Natural killer cell (primary cell): ENCODE data around the gene PCDH9. TPM values are rescaled to one million over a fixed set of nuclear protein-coding genes. Genes with fewer than 3 reads are reported as not detected.

Experiments
- ATAC-seq, 3 donors: fragments of 150-1000 bp in 2 of 3; fragments of 200-7000 bp in 1 of 3; cut with Tn5 transposase; 1 replicate in 1 of 3; 2 replicates in 2 of 3; pipeline ENCODE4 v1.10.0; 2021; ENCODE audit warnings: mild to moderate bottlenecking in 2 of 3, moderate library complexity in 2 of 3
- DNase-seq, 2 donors: peaks; one replicate each; pipeline versions ENCODE4 v3.0.0 to v3.0.0-alpha.2; 2013 to 2021; ENCODE audit warnings: mixed read lengths in 1 of 2
- H3K27ac ChIP-seq: one replicate; pipeline ENCODE4 v1.5.1; 2013; ENCODE audit warnings: mild to moderate bottlenecking, low read length
- H3K27me3 ChIP-seq: one replicate; pipeline ENCODE4 v1.6.1; 2013; ENCODE audit warnings: low read length; ENCODE audit not compliant: control insufficient read depth, insufficient read depth
- H3K36me3 ChIP-seq: one replicate; pipeline ENCODE4 v1.6.1; 2013; ENCODE audit warnings: low read length; ENCODE audit not compliant: control insufficient read depth, insufficient read depth
- H3K4me1 ChIP-seq: one replicate; pipeline ENCODE4 v1.6.1; 2013; ENCODE audit warnings: low read length; ENCODE audit not compliant: control insufficient read depth, insufficient read depth
- H3K4me3 ChIP-seq: one replicate; pipeline ENCODE4 v1.5.1; 2013; ENCODE audit warnings: low read length
- H3K9me3 ChIP-seq: one replicate; pipeline ENCODE4 v1.6.1; 2013; ENCODE audit warnings: low read length; ENCODE audit not compliant: control insufficient read depth, insufficient read depth
- H3K27ac Mint-ChIP-seq, 2 donors: one replicate each; pipeline ENCODE4 v1.8.0; 2022; ENCODE audit warnings: mild to moderate bottlenecking in 2 of 2, mixed read lengths in 2 of 2, moderate library complexity in 1 of 2
- H3K27me3 Mint-ChIP-seq, 2 donors: one replicate each; pipeline ENCODE4 v1.8.0; 2022; ENCODE audit warnings: low read depth in 2 of 2, mixed read lengths in 2 of 2
- H3K36me3 Mint-ChIP-seq: one replicate; pipeline ENCODE4 v1.8.0; 2022; ENCODE audit warnings: mixed read lengths
- H3K4me1 Mint-ChIP-seq, 2 donors: one replicate each; pipeline ENCODE4 v1.8.0; 2022; ENCODE audit warnings: mixed read lengths in 2 of 2
- H3K4me3 Mint-ChIP-seq: one replicate; pipeline ENCODE4 v1.8.0; 2022; ENCODE audit warnings: mild to moderate bottlenecking, moderate library complexity, mixed read lengths
- H3K9me3 Mint-ChIP-seq, 2 donors: one replicate each; pipeline ENCODE4 v1.8.0; 2022; ENCODE audit warnings: mixed read lengths in 2 of 2
- CTCF ChIP-seq: fragments of 200-600 bp; IDR thresholded peaks from one replicate; pipeline ENCODE4 v1.8.0; 2022; ENCODE audit warnings: antibody characterized with exemption
- WGBS: methylation state at CpG from one replicate; pipeline ENCODE4 v1.1.7; 2013; ENCODE audit warnings: missing lambda C conversion rate; ENCODE audit not compliant: insufficient coverage; 5-methylcytosine and 5-hydroxymethylcytosine counted together
- intact Hi-C: fragments of 100-400 bp; cut with micrococcal nuclease; formaldehyde crosslinking; loops from one replicate; pipeline ENCODE4 v1.14.2; 2022
- total RNA-seq, 4 donors: library from RNA; stranded (reverse); fragments of 120-200 nt in 1 of 4; gene quantifications; one replicate each; pipeline versions ENCODE4 v1.2.3 to v1.2.4, GENCODE V29; 2013 to 2022

PCDH9 gene
- total RNA-seq, 3 donors from 2014 or later (not counting 1 experiment from before 2014, with no cell fraction given) = 0.43 to 1.5 (median 0.68) TPM

DNA sequence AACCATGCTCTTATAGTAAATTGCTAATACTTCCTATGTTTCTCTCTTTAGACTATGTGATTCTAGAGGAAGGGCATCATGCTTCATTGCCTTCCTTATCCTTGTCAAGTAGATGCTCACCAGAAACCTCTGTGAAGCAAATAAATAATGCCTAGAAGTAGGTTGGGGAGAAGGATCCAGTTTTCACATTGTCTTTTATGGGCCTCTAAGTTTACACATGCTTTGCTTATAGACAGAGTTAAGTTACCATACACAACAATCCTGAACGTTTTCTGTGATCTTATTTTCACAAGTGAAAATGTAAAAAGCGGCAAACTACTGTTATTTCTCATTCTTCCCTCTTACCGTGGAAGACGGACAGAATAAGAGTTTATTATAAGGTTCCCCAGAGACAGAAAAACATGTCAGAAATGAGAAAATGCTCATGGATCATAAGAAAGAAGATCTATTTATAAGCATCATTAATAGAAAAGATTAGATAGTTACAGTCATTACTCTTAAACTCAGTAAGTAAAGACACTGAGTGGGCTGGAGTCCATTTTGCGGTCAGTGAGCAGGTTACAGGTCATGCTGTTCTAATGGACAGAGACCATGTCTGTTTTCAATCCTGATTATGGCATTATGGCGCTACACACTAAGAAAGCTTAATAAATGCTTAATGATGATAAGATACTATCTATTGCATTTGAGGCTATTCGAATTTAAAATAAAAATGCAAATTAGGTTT lies 723.9 kb downstream of the PCDH9 start:
- no peak for ATAC-seq
- Mint-ChIP-seq H3K4me3 (no peak overlapping the region), H3K27ac (no peak overlapping the region), H3K4me1 (peaks cover 6 to 12% of the 10 kb centered on the region in 2 donors), H3K27me3 (no peaks in the 10 kb centered on the region), H3K9me3 (no peaks in the 10 kb centered on the region), H3K36me3 (no peaks in the 10 kb centered on the region)
- intact Hi-C loops = no loop called here
- 97% methylated on average over 5 of the region's 7 CpGs for WGBS
- no peak overlapping the region for H3K27ac ChIP-seq
- DNase-seq = no peak
- H3K27me3 ChIP-seq = no peaks in the 10 kb centered on the region
- no peaks in the 10 kb centered on the region for H3K4me1 ChIP-seq
- H3K4me3 ChIP-seq = no peak overlapping the region
- H3K36me3 ChIP-seq = no peaks in the 10 kb centered on the region
- TF ChIP-seq CTCF = no peak
- H3K9me3 ChIP-seq = no peaks in the 10 kb centered on the region

DNA sequence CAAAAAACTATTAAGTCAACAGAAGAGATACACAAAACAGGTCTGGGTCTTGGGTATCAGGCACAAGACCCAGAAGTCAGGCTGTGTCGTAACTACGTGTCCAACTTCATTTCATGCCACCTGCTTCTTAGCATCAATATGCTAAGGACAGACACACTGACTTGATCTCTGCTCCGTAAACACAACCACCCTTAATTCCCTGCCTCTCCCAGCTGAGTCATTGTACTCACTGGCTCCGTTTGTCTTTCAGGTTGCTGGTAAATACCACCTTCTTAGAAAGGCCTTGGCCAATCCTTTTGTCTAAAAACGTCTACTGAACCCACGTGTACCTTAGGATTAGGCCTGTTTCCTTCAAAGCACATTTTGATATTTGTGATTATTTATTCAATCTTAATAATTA lies 726.2 kb downstream of the PCDH9 start:
- no peak overlapping the region for H3K27ac Mint-ChIP-seq
- no peak for DNase-seq
- H3K27ac ChIP-seq = no peak overlapping the region
- WGBS = 95% methylated on average over 4 of the region's 6 CpGs
- H3K4me1 Mint-ChIP-seq = peaks cover 6 to 12% of the 10 kb centered on the region in 2 donors
- H3K27me3 Mint-ChIP-seq = no peaks in the 10 kb centered on the region
- H3K4me1 ChIP-seq = no peaks in the 10 kb centered on the region
- H3K27me3 ChIP-seq = no peaks in the 10 kb centered on the region
- intact Hi-C loops = no loop called here
- H3K4me3 ChIP-seq = no peak overlapping the region
- no peaks in the 10 kb centered on the region for H3K36me3 ChIP-seq
- ATAC-seq = no peak
- no peaks in the 10 kb centered on the region for H3K36me3 Mint-ChIP-seq
- no peak overlapping the region for H3K4me3 Mint-ChIP-seq
- H3K9me3 Mint-ChIP-seq = no peaks in the 10 kb centered on the region
- TF ChIP-seq CTCF = no peak
- H3K9me3 ChIP-seq = no peaks in the 10 kb centered on the region

DNA sequence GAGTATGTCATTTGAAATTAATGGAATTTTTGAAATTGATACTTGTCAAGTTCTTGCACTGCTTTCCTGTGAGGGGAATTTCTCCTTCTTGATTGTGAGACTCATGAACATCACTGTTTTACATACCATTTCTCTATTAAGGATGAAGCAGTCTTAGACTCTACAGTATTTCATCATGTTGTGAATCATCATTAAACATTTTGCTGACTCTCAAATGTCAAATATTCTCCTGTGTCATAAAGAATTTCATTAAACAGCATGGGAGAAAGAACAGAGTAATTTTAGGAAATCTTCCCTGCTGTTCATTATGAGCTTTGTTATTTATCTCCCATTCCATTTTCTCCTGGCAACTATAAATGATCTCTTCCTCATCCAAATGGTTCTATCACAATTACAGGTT lies 729.0 kb downstream of the PCDH9 start:
- Mint-ChIP-seq H3K27ac (no peak overlapping the region), H3K9me3 (peaks cover 0 to 1% of the 10 kb centered on the region in 2 donors), H3K4me3 (no peak overlapping the region), H3K4me1 (no peaks in the 10 kb centered on the region), H3K36me3 (no peaks in the 10 kb centered on the region), H3K27me3 (peaks cover 0 to 2% of the 10 kb centered on the region in 2 donors)
- Histone ChIP-seq H3K36me3 (no peaks in the 10 kb centered on the region), H3K4me1 (no peaks in the 10 kb centered on the region), H3K9me3 (no peaks in the 10 kb centered on the region), H3K27ac (no peak overlapping the region), H3K27me3 (no peaks in the 10 kb centered on the region), H3K4me3 (no peak overlapping the region)
- ATAC-seq (no peak), DNase-seq (no peak)
- intact Hi-C loops = no loop called here
- no peak for TF ChIP-seq CTCF

DNA sequence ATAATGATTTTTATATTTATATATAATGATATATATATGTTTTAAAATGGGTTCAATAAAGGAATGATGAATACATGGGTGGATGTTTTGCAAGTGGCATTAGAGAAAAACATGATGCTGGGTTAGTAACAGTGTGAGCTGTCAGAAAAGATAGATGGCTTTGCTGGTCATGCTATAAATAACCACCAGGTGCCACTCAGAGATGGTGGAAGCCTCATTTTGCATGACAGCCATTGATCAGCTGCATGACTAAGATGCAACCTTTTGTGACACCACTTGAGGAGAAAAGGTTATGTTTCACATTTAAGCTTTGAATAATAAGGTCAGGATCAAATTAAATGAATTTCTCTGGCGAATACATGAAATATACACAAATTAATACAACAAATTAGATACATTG lies 737.7 kb downstream of the PCDH9 start:
- no CpG with 5 or more reads among the region's 1 CpG for WGBS
- Histone ChIP-seq H3K36me3 (no peaks in the 10 kb centered on the region), H3K4me1 (no peaks in the 10 kb centered on the region), H3K4me3 (no peak overlapping the region), H3K9me3 (no peaks in the 10 kb centered on the region), H3K27ac (no peak overlapping the region), H3K27me3 (no peaks in the 10 kb centered on the region)
- no peak overlapping the region for H3K27ac Mint-ChIP-seq
- H3K36me3 Mint-ChIP-seq = no peaks in the 10 kb centered on the region
- H3K9me3 Mint-ChIP-seq = peaks cover 0 to 4% of the 10 kb centered on the region in 2 donors
- H3K4me1 Mint-ChIP-seq = no peaks in the 10 kb centered on the region
- H3K27me3 Mint-ChIP-seq = peaks cover 0 to 2% of the 10 kb centered on the region in 2 donors
- intact Hi-C loops = no loop called here
- no peak overlapping the region for H3K4me3 Mint-ChIP-seq
- DNase-seq = no peak
- no peak for ATAC-seq
- TF ChIP-seq CTCF = no peak
